CD1c-positive myeloid dendritic cell (primary cell): ENCODE data around the gene MED12L.

Experiments used
- DNase-seq: peaks from one replicate; pipeline ENCODE4 v3.0.0-alpha.2; 2016; ENCODE audit errors: extremely low spot score

MED12L gene

DNA sequence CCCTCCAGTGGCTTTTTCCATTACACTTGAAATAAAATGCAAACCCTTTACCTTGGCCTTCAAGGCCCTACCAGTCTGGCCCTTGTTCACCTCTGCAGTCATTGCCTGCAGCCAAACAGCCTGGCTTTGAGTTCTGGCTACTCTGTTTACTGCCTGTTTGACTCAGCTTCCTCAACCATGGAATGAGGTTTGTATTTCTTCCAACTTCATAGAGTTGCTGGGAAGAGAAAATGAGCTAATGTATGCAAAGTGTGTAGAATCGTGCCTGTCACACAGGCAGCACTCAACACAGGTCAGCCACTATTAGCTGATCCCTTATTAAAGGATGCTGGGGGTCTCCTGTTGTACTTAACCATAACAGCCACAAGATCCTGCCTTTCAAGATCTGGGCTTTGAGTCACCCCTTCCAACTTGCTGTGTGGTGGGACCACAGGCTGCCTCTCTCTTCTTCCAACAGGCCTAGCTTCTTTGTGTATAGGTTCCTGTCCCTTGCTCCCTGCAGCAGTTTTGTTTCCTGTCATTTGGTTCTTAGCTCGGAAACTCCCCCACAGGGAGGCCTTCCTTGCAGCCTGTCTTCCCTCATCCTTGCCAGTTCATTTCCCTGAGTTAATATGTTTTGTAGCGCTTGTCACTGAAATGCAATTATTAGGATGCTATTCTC, 6.4 kb downstream of the MED12L start:
- DNase-seq, result no peak

- DNase-seq, result no peak
Observed at GRCh38 chr3:151093148-151093547, 7.7 kb downstream of the MED12L start.

GRCh38 chr3:151093905-151094304, 8.4 kb downstream of the MED12L start:
- DNase-seq, result no peak

GRCh38 chr3:151096716-151097115, 11.3 kb downstream of the MED12L start:
- no peak for DNase-seq

- DNase-seq, result no peak
Observed at GRCh38 chr3:151100076-151100475, 14.6 kb downstream of the MED12L start.

DNA sequence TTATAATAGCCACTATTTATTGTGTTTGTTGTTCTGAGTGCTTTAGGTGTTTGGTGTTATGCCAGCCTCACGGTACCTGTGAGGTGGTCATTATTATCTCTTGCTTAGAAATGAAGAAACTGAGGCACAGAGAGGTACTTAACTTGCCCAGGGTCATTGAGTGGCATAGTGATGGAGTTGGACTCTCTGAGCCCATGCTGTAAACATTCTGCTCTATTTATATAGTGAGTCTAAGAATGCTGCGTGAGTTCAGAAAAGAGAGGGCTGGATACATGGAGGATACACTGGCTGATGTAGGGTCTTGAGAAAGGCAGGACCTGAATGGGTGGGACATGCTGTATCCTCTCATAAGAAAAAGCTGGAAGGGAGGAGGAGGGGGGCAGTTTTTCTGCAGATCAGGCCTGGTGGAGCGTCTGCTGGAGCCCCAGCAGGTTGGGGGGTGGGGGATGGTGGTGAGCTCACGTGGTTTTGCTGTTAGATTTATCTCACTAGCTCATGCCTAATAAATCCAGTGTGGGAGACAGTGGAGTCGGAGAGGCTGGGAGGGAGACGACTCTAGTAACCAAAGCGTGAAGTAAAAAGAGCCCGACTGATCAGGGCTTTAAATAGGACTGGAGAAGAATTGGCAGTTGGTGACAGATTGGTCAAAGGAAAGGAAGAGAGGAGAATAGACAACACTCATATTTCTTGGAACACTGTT, 16.0 kb downstream of the MED12L start:
- DNase-seq, result no peak

GRCh38 chr3:151106311-151106710, 20.8 kb downstream of the MED12L start:
- no peak for DNase-seq

GRCh38 chr3:151107177-151107576, 21.7 kb downstream of the MED12L start:
- no peak for DNase-seq

GRCh38 chr3:151107701-151108100, 22.2 kb downstream of the MED12L start:
- DNase-seq, result no peak

DNA sequence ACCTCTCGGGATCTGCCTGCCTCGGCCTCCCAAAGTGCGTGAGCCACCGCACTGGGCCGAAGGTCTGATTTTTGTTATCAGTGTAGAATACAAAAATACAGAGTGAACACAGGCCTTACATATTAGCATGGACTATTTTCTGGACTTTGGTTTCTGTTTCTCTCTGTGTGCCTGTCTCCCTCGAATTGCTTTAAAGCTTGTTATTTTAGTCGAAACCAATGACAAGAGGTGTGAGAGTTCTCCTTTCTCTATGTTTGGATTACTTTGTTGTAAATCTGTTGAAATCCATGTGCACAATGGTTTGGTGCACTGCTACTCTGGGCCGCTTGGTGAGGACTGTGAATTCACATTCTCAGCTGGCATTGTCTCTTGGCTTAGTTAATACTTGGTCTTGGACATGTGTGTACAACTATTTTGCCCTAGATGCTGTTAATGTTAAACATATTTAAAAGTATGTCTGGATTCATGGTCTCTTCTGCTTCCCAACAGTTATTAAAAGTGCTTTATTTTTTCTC, 23.9 kb downstream of the MED12L start:
- DNase-seq, result no peak

DNA sequence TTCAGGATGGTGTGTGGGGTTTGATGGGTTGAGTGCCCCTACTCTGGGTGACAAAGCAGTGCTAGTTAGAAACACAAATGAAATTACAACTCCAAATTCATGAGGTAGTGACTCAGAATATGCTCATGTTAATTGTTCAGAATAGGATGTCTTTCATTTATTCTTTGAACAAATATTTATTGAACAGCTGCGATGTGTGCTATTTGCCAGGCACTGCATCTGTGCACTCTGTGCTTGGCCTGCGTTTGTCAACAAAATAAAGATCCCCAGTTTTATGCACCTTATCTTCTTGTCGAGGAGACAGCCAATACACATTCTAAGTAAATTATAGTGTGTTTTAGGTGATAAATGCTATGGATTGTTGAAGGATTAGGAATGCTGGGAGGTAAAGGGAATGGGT, 27.3 kb downstream of the MED12L start:
- DNase-seq, result no peak

DNA sequence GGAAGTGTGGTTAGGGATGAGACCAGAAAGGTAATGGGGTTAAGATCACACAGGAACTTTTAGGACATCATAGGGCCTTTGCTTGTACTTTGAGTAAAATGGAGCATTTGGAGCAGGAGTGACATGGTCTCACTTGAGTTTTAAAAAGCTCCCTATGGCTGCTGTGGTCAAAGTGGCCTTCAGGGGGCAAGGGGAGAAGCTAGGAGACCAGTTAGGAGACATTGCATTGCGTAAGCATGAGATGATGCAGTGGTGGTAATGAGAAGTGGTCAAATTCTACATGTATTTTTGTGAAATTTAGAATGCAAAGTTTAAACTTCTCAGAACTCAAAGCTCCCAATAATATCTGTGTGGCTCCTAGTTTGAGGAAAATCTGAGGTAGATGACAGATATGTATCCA, 27.9 kb downstream of the MED12L start:
- no peak for DNase-seq

GRCh38 chr3:151117047-151117446, 31.6 kb downstream of the MED12L start:
- DNase-seq, result no peak

DNA sequence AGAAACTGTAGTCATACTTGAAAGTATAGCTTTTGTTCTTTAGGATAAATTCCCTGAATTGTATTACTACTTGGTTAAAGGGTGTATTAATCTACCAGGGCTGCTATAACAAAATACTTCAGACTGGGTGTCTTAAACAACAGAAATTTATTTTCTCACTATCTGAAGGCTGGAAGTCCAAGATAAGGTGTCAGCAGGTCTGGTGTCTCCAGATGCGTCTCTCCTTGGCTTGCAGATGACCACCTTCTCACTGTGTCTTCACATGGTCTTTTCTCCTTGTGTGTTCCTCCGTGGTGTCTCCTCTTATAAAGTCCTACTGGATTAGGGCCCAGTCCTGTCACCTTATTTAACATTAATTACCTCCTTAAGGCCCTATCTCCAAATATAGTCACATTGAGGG, 33.7 kb downstream of the MED12L start:
- no peak for DNase-seq

DNA sequence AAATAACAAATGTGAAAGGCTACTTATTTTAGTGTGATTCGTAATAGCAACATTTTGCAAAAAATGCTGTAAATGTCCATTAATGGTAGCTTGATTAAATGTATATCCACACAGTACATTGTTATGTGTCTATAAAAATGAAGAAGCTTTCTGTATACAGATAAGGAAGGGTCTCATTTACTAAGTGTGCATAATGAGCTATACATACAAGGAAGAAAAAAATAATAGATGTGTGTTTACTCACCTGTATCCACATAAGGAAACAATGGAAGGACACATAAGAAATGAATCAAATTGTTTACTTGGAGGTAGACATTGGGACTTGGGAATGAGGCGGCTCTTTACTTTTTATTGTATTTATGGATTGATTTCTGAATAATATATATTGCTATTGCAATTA, 34.9 kb downstream of the MED12L start:
- DNase-seq, result no peak

- DNase-seq, result no peak
Observed at GRCh38 chr3:151121016-151121415, 35.6 kb downstream of the MED12L start.

DNA sequence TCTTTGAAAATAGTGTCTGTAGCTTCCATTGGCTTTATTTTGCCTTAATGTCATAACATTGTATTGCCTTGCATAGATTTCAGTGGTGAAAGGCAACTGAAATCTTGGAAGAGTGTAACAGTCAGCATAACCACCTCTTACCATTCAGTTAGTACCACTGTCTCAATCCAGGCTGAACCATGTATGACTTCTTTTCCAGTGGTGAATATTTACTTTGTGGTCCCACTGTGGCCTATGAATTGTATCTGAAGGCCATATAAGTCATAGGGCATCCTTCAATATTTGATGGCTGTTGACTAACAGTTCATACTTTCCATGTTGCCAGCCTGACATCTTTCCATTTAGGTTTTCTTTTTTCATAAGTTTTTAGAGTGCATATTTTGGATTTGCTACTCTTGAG, 38.4 kb downstream of the MED12L start:
- no peak for DNase-seq

DNA sequence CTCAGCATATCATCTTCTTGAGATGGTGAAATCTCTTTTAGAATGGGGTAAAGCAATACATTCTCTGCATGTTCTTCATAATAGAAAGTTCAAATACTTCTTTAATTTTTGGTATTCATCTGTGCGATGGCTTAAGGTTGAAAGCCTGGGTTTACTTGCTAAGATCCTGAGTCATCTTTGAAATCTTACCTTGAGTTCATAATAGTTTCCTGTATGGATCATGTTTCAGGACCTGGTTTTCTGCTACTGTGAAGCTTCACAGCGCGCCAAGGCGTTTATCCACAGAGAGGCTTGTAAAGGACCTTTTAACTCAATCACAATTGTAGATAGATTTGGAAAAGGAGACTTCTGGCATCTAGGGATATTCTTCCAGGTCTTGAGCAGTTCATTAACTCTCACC, 39.0 kb downstream of the MED12L start:
- no peak for DNase-seq

DNA sequence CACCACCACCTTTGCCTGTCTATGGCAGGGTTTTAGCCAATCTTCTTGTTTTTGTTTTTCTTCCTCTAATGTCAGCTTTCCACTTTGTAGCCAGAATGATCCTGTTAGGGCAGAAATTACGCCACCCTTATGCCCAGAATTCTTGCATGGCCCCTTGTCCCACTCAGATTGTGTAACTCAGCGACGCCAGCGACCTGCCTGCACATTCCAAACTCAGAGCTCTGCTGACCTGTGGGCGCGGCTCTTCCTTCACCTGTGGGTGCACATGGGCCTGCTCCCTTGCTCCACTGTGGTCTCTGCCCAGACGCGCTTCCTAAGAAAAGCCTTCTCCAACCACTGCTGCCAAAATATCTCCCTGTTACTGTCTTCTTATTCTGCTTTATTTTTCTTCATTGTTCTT, 45.0 kb downstream of the MED12L start:
- no peak for DNase-seq

DNA sequence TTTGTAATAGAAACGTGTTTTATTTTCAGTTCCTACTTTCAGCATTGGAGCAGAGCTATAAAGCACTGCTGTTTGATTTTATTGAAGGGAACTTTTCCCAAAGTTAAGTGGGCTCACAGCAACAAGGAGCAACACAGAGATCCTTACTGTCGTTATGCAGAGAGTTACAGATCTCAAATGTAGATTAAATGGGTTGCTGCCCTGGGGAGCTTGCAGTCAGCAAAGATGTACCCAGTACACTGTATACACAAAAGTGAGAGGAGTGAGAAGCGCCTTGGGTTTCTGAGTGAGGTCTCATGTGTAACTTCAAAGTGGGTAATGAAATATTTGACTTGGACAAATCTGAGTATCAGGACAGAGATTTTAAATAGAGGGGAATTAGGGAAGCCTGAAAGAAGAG, 47.7 kb downstream of the MED12L start:
- DNase-seq, result no peak

GRCh38 chr3:151133917-151134450, 48.5 kb downstream of the MED12L start:
- DNase-seq, result no peak

GRCh38 chr3:151135541-151136337, 50.3 kb downstream of the MED12L start:
- no peak for DNase-seq
